Measurements from ENCODE around the gene FBXO22.
"Not testable (repeated sequence)": the region's sequence is repeated elsewhere in the genome, so short reads cannot be mapped to it uniquely, and the experiment has no call there.

The FBXO22 gene

DNA sequence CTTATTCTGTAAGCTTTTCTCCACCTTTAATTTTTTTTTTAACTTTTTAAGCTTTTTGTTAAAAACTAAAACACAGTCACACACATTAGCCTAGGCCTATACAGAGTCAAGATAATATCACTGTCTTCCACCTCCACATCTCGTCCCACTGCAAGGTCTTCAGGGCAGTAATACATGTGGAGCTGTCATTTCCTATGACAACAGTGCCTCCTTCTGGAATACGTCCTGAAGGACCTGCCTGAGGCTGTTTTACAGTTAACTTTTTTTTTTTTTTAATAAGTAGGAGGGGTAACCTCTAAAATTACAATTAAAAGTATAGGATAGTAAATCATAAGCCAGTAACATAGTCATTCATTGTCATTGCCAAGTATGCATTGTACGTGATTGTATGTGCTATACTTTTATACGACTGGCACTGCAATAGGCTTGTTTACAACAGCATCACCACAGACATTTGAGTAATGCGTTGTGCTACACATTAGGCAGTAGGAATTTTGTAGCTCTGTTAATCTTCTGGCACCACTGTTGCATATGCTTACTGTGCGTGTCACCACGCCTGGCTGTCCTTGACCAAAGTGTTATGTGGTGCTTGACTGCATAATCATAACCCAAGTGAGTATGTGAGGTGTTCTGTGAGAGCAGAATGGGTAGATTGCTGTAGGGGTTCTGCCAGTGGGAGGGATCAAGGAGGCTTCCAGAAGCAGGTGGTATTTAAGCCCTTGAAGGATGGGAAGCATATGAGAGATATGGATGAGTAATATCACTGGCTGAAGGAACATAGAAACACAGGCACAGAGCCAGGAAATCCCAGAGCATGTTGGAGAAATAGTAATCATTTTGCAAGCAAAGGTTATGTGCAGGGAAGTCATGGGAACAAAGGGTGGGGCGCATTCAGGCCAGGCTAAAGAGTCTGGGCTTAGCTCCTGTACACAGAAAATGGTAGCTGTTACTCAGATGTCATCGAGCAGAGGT is 18.3 kb downstream of the FBXO22 start:
- no peak for DNase-seq

DNA sequence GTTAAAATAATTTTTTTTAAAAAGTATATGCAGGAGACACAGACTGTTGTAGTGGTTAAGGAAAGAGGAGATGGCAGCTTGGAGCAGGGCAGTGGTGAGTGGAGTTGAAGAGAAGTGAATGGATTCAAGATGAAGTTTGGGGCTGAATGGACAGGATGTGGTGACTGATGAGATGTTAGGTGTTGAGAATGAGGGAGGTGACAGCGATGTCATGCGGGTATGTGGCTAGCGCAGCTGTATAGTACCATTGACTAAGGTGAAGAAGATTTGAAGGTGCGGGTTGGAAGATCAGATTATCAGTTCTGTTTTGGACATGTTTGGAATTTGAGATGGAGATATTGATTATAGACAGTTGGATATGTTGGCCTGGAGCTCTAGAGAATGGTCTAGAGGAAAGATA is 20.1 kb downstream of the FBXO22 start:
- DNase-seq: no peak

GRCh38 chr15:75924576-75924975 is 20.9 kb downstream of the FBXO22 start:
- DNase-seq: no peak

DNA sequence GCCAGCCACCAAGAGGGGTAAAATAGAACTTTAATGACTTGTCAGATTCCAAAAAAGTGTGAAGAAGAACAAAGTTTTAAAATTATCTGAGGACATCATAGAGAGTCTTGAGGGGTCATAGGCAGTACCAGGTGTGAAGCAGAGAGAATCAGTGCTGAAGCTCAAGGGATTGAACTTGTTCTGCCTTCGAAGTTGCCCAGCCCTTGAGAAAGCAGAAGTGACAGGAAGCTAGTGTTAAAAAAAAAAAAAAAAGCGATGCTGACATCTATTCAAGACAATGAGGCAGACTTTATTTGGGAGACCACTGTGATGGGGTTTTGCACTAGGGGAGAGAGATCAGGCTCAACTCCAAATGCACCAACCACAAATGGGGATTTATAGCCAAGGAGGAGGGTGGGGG is 21.8 kb downstream of the FBXO22 start:
- no peak for DNase-seq

GRCh38 chr15:75926931-75927330 is 23.3 kb downstream of the FBXO22 start:
- no peak for DNase-seq

GRCh38 chr15:75927601-75928000 is 23.9 kb downstream of the FBXO22 start:
- DNase-seq: no peak

- no peak for DNase-seq
These were observed 25.3 kb downstream of the FBXO22 start for GRCh38 chr15:75928680-75929608.

DNA sequence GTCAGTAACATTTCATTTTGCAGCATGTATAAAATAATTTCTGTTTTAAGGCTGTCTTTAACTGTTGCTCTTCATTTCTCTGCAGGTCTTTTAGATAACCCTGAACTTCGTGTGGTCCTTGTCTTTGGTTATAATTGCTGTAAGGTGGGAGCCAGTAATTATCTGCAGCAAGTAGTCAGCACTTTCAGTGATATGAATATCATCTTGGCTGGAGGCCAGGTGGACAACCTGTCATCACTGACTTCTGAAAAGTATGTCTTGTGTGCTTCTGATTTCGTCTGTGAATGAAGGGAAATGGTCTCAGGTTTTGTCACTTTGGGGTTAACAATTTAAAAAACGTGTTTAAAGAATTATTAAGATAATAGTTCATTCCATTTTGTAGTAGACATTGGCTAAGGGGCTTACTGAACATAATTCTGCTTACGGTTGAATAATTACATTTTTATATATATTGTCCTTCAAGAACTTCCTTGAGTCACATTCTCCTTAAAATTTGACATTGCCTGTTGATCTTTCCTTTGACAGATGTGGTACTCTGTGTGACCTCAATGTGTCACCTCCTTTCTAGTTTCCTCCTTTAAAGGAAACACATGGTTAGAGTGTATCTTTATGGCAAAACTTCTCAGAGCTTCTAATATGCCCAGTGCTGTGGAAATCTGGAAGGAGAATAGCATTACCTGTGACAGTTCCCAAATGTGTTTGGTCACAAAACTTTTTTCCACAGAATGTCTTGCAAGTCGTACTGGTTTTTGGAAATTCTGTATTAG is 26.3 kb downstream of the FBXO22 start:
- DNase-seq: no peak

DNA sequence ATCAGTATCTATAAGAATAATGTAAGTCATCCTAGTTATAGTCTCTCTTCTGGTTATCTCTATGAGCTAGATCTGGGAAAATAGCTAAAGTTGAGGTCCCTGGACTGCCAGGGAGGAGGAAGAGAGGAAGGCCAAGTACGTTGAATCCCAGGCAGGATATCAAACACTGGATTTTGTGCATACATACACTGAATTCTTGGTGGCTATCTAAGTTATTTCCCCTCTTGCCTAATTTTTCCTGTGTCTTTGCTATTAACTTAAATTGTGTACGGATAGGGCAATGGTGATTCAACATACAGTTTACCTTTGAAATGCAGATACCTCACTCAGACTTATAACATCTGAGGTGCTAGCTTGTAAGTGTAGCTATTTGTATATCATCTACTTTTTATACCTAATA is 27.2 kb downstream of the FBXO22 start:
- no peak for DNase-seq

- no peak for DNase-seq
These were observed 38.8 kb downstream of the FBXO22 start for GRCh38 chr15:75942464-75942863.

- DNase-seq: no peak
These were observed 39.6 kb downstream of the FBXO22 start for GRCh38 chr15:75943246-75943645.

DNA sequence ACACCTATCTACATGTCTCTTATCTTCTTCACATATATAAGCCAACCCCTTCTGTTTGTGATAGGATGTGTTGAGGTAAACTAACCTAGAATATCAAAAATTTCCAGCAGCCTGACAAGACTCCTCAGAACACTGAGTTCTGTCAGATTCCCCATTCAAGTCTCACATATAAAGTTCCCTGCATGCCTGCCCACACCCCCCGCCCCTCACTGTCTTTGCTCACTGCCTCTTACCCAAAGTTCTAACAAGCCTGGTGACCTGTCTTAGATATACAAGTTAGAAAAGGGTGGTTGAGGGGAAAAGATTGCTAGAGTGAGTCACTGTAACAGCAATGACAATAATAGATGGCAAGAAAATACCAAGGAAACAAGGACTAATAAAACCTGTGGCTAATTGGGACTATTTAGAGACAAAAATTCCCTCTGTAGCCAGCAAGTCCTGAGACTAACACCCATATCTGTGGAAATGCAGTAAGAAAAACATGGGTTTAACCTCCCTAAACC is 40.1 kb downstream of the FBXO22 start:
- DNase-seq: no peak

DNA sequence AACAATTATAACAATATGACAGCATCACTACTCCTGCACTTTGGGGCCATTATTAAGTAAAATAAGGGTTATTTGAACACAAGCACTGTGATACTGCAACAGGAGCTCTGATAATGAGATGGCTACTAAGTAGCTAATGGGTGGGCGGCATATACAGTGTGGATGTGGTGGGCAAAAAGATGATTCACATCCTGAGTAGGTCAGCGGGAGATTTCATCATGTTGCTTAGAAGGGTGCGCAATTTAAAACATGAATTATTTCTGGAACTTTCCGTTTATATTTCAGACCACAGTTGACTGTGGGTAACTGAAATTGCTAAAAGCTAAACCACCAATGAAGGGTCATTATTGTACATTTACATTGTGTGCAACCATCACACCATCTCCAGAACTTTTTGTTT is 42.3 kb downstream of the FBXO22 start:
- no peak for DNase-seq

GRCh38 chr15:75947092-75947491 is 43.4 kb downstream of the FBXO22 start:
- DNase-seq: no peak

- DNase-seq: no peak
These were observed 45.2 kb downstream of the FBXO22 start for GRCh38 chr15:75948761-75949296.

GRCh38 chr15:75952525-75952924 is 48.8 kb downstream of the FBXO22 start:
- no peak for DNase-seq

DNA sequence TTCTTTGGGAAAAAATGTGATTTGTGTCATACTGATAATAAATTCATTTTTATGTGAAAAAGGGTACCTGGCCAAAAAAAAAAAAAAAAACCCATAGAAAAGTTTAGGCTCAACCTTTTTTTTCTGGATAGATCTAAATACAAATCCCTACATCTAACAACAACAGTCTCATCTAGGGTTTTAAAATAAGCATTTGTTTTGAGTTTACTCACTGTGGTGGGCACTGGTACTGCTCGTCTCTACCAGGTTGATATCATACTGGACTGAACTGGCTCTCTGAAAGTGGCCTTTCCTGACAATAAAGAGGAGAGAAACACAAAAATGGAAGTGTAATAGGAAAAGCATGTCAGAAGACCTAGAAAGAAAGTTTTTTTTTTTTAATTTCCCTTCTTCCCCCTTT is 52.0 kb downstream of the FBXO22 start:
- DNase-seq: no peak

GRCh38 chr15:75961331-75961730 is 57.7 kb downstream of the FBXO22 start:
- no peak for DNase-seq

DNA sequence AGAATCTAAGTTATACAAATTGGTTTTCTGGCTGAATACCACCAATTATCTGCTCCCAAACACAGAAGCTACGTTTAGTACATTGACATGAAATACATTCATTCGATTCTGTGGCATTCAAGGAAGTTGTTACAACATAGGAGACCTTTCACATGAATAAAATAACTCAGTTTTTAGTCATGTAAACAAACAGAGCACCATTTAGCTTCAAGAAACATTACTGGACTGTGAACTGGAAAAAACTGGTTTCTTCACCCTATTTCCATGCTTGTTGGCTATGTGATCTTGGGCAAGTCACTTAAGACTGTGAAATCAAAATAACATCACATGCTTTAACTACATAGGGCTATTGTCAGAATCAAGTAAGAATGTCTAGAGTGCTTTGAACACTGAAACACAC is 62.4 kb downstream of the FBXO22 start:
- no peak for DNase-seq

DNA sequence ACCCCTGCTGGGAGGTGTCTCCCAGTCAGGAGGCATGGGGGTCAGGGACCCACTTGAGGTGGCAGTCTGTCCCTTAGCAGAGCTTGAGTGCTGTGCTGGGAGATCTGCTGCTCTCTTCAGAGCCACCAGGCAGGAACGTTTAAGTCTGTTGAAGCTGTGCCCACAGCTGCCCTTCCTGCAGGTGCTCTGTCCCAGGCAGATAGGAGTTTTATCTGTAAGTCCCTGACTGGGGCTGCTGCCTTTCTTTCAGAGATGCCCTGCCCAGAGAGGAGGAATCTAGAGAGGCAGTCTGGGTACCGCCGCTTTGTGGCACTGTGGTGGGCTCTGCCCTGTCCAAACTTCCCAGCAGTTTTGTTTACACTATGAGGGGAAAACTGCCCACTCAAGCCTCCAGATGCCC is 73.1 kb downstream of the FBXO22 start:
- DNase-seq: not testable (repeated sequence)

- no peak for DNase-seq
These were observed 77.6 kb downstream of the FBXO22 start for GRCh38 chr15:75981149-75981815.

- no peak for DNase-seq
These were observed 78.8 kb downstream of the FBXO22 start for GRCh38 chr15:75982468-75982867.

Measured in activated CD4-positive, alpha-beta T cell treated with anti-CD3 and anti-CD28 coated beads, Interleukin-2, amount 50 U/mL, for 4 hours (primary cell).